SK-N-SH (cell line): ENCODE results near the gene CDCP1.

Experiments
- CTCF ChIP-seq: fragments of 200-600 bp; sonication (generic); IDR thresholded peaks from 2 replicates; pipeline ENCODE4 v1.6.1; 2017; ENCODE audit warnings: antibody characterized with exemption, mild to moderate bottlenecking, moderate library complexity
- POLR2AphosphoS5 ChIP-seq: IDR thresholded peaks from 2 replicates; pipeline ENCODE4 v1.6.1; 2012; ENCODE audit warnings: low read depth, low read length
- RFX5 ChIP-seq: IDR thresholded peaks from 2 replicates; pipeline ENCODE4 v1.6.1; 2012; ENCODE audit warnings: mild to moderate bottlenecking, improper control_type of control experiment, low read length

GRCh38 chr3:45167011-45167911 is 21.1 kb upstream of the CDCP1 start:
- TF ChIP-seq POLR2AphosphoS5 (peak; percentile 51), RFX5 (no peak), CTCF (no peak)
